ENCODE data around the gene BABAM1. TPM values are rescaled to one million over a fixed set of nuclear protein-coding genes. Genes with fewer than 3 reads are reported as not detected.
A peak's percentile ranks its signal among the peaks of the same experiment; 100 is the strongest.

Gene BABAM1
- total RNA-seq, 1 donor from 2014 or later: 67.9 TPM

GRCh38 chr19:17262557-17262956 lies 4.7 kb upstream of the BABAM1 start:
- TF ChIP-seq CTCF (IDR thresholded peaks at IDR 0.05): no peak
- Histone ChIP-seq H3K27me3 (no peaks in the 10 kb centered on the region), H3K4me1 (no peaks in the 10 kb centered on the region), H3K36me3 (no peaks in the 10 kb centered on the region), H3K4me3 (peak overlapping the region; percentile 52), H3K27ac (no peak overlapping the region), H3K9me3 (no peaks in the 10 kb centered on the region)
- ATAC-seq: no peak
- DNase-seq: no peak
- intact Hi-C loops (cut with DNase I): no loop called here

- ATAC-seq (no peak), DNase-seq (no peak)
- H3K27ac ChIP-seq: peak overlapping the region; percentile 78
- peaks cover 4% of the 10 kb centered on the region for H3K36me3 ChIP-seq
- intact Hi-C loops (cut with DNase I): no loop called here
- H3K4me1 ChIP-seq: peaks cover 6% of the 10 kb centered on the region
- H3K9me3 ChIP-seq: no peaks in the 10 kb centered on the region
- peak overlapping the region; percentile 52 for H3K4me3 ChIP-seq
- no peaks in the 10 kb centered on the region for H3K27me3 ChIP-seq
- TF ChIP-seq CTCF (IDR thresholded peaks at IDR 0.05): no peak
Measured at GRCh38 chr19:17263712-17264640, 3.3 kb upstream of the BABAM1 start.

- Histone ChIP-seq H3K36me3 (peaks cover 10% of the 10 kb centered on the region), H3K9me3 (no peaks in the 10 kb centered on the region), H3K4me3 (peak within 1 kb of the TSS; percentile 52), H3K27me3 (no peaks in the 10 kb centered on the region), H3K27ac (peak within 1 kb of the TSS; percentile 78), H3K4me1 (peaks cover 6% of the 10 kb centered on the region)
- no peak for TF ChIP-seq CTCF (IDR thresholded peaks at IDR 0.05)
- no peak for ATAC-seq
- intact Hi-C loops (cut with DNase I): no loop called here
- no peak for DNase-seq
Measured at GRCh38 chr19:17264641-17264979, 2.6 kb upstream of the BABAM1 start, which contains the start of gene USHBP1. Gene USHBP1 (minus strand): TSS chr19:17264745. CDS start chr19:17264299, 446 bp downstream.

- ATAC-seq (no peak), DNase-seq (no peak)
- no peaks in the 10 kb centered on the region for H3K9me3 ChIP-seq
- H3K36me3 ChIP-seq: peaks cover 24% of the 10 kb centered on the region
- H3K4me1 ChIP-seq: peaks cover 6% of the 10 kb centered on the region
- no peak overlapping the region for H3K27ac ChIP-seq
- no peak overlapping the region for H3K4me3 ChIP-seq
- no peak for TF ChIP-seq CTCF (IDR thresholded peaks at IDR 0.05)
- intact Hi-C loops (cut with DNase I): no loop called here
- no peaks in the 10 kb centered on the region for H3K27me3 ChIP-seq
Measured at GRCh38 chr19:17266026-17266425, 1.2 kb upstream of the BABAM1 start.

GRCh38 chr19:17266589-17266974 lies 661 bp upstream of the BABAM1 start:
- intact Hi-C loops (cut with DNase I): no loop called here
- Histone ChIP-seq H3K4me1 (peaks cover 6% of the 10 kb centered on the region), H3K36me3 (peaks cover 30% of the 10 kb centered on the region), H3K27ac (no peak overlapping the region), H3K4me3 (peak overlapping the region; percentile 23), H3K27me3 (no peaks in the 10 kb centered on the region), H3K9me3 (no peaks in the 10 kb centered on the region)
- ATAC-seq: no peak
- no peak for TF ChIP-seq CTCF (IDR thresholded peaks at IDR 0.05)
- no peak for DNase-seq

Data from upper lobe of right lung (tissue), 1 donor.